ENCODE data around the gene ZNF616. TPM values are rescaled to one million over a fixed set of nuclear protein-coding genes. Genes with fewer than 3 reads are reported as not detected.
A peak's percentile ranks its signal among the peaks of the same experiment; 100 is the strongest.

ZNF616 gene
- total RNA-seq (2022) (5.7 and 7.1 TPM in 2 replicates), Bru-seq, nascent RNA (percentile 56 among the genes with signal in this experiment), BruChase-seq, experiment 1, labeled RNA remaining after a 2-hour chase (percentile 64 among the genes with signal in this experiment), BruChase-seq, experiment 2, labeled RNA remaining after a 6-hour chase (percentile 56 among the genes with signal in this experiment)
- long read RNA-seq, full-length matches to known transcripts, result 2 of 6 reads
- long read RNA-seq, partial matches to known transcripts, result 0 of 6 reads
- long read RNA-seq, other reads (novel, unspliced or antisense), result 4 of 6 reads

DNA sequence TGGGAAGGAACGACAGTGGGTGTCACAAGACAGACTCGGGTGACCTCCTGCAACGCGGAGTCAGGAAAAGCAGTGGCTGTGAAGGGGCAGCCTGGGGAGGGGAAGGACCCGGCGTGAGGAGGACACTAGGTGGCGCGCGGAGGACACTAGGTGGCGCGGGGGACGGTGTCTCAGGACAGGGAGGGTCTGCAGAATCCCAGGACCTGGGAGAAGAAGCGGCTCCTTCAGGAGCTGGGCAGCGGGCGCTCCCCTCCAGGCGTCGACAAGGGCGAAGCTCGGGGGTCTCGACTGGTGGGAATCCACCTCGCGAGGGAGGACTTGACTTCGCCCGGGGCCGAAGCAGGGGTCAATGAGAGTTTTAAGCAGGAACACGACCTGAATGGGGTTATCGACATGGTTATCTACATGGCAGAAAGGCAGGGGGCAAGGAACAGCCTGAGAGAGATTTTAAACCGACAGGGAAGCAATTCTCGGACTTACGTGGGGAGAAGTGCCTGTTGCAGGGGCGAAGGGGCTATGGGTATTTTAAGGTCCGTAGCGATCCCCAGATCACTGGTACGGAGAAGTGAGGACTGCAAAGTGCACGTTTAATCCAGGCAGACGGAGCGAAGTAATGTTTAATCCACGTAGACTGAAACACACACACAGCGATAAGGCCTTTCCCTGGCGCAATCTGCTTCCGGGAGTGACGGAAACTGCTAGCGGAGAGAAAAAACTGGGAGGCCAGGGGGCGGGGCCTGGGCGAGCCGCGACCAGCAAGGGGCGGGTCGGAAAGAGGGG is at the start of gene ZNF616:
ZNF616 (minus strand) TSS at position 687 of the 780 bp plus-strand sequence. CDS start 9,426 bp downstream, outside the sequence.
- H3K4me1 ChIP-seq, result no peaks in the 10 kb centered on the region
- H3K4me3 ChIP-seq (ENCODE audit: low read depth, low read length), result peak within 1 kb of the TSS; percentile 82
- Mint-ChIP-seq H3K27me3 (ENCODE audit: insufficient read depth, unreplicated experiment) (no peaks in the 10 kb centered on the region), H3K36me3 (ENCODE audit: insufficient read depth, unreplicated experiment) (peaks cover 23% of the 10 kb centered on the region), H3K9me3 (ENCODE audit: unreplicated experiment) (peaks cover 12% of the 10 kb centered on the region), H3K4me3 (ENCODE audit: unreplicated experiment) (peak within 1 kb of the TSS; percentile 93), H3K27ac (ENCODE audit: unreplicated experiment) (peak within 1 kb of the TSS; percentile 96), H3K4me1 (ENCODE audit: low read depth, unreplicated experiment) (peaks cover 10% of the 10 kb centered on the region)
- H3K9me3 ChIP-seq, result peaks cover 6% of the 10 kb centered on the region
- no peaks in the 10 kb centered on the region for H3K27me3 ChIP-seq (replicated peaks; ENCODE audit: control insufficient read depth, insufficient read depth, low read length)
- POLR2A ChIA-PET, result interaction anchor here (1.8 kb wide), 1 partner anchor 50 kb away, joined by 7 read pairs; no protein-coding TSS in a partner anchor
- CTCF ChIA-PET, result interaction anchor here (0.6 to 1.8 kb wide), 3 partner anchors 50 to 390 kb away, joined by 3 to 16 read pairs (median 3); partner anchors contain the start of gene PPP2R1A
- TF ChIP-seq, protein P1, sequence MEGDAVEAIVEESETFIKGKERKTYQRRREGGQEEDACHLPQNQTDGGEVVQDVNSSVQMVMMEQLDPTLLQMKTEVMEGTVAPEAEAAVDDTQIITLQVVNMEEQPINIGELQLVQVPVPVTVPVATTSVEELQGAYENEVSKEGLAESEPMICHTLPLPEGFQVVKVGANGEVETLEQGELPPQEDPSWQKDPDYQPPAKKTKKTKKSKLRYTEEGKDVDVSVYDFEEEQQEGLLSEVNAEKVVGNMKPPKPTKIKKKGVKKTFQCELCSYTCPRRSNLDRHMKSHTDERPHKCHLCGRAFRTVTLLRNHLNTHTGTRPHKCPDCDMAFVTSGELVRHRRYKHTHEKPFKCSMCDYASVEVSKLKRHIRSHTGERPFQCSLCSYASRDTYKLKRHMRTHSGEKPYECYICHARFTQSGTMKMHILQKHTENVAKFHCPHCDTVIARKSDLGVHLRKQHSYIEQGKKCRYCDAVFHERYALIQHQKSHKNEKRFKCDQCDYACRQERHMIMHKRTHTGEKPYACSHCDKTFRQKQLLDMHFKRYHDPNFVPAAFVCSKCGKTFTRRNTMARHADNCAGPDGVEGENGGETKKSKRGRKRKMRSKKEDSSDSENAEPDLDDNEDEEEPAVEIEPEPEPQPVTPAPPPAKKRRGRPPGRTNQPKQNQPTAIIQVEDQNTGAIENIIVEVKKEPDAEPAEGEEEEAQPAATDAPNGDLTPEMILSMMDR (IDR thresholded peaks at IDR 0.05; ENCODE audit: insufficient read depth in 1 of 2, low read depth in 1 of 2, low read length in 1 of 2, severe bottlenecking in 1 of 2, unreplicated experiment in 1 of 2), result peak; percentile 87
- intact Hi-C loops (cut with micrococcal nuclease; ENCODE audit: unreplicated experiment), result loop anchor here (1.0 to 2.0 kb wide), 2 partner anchors 45 to 50 kb away; partner anchors contain the start of gene ZNF841
- no peaks in the 10 kb centered on the region for H3K36me3 ChIP-seq (ENCODE audit: control insufficient read depth, insufficient read depth, low read length)
- BruUV-seq (replicated peaks), result TSS peak; percentile 80
- peak; percentile 97 to 98 for DNase-seq

DNA sequence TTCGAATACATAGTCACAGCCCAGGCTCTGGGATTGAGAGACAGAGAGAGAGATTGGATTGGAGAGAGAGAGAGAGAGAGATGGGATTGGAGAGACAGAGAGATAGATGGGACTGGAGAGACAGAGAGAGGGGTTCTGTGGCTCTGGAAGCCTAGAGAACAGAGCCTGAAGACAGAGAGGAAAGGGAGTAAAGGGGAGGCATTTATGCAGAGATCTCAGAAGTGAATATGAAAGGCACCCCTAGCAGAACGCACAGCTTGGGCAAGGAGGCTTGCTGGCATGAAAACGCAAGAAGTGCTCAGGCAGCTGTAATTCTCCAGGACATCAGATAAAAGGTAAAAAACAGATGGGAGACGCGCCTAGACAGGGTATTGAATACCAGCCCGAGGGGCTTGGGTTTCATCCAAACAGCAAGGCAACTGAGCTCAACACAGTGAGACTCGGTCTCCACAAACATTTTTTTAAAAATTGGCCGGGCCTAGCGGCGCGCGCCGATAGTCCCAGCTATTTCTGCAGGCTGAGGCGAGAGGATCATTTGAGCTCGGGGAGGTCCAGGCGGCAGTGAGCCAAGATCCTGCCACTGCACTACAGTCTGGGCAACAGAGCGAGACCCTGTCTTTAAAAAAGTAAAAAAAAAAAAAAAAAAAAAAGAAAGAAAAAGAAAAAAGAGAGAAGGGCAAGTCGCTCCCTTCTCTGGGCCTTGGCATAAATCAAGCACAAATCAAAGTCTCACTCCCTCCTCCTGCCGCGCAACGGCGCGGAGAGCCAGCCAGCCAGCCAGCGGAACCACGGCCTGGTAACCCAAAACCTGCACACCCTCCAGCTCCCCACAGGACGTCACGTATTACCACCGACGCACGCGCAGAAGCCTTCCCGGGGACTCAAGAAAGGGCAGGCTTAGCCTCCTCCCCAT is 49.3 kb upstream of the ZNF616 start:
- Mint-ChIP-seq H3K27ac (ENCODE audit: unreplicated experiment) (peak overlapping the region; percentile 98), H3K9me3 (ENCODE audit: unreplicated experiment) (no peaks in the 10 kb centered on the region), H3K27me3 (ENCODE audit: insufficient read depth, unreplicated experiment) (no peaks in the 10 kb centered on the region), H3K4me1 (ENCODE audit: low read depth, unreplicated experiment) (peaks cover 21% of the 10 kb centered on the region), H3K36me3 (ENCODE audit: insufficient read depth, unreplicated experiment) (peaks cover 52% of the 10 kb centered on the region), H3K4me3 (ENCODE audit: unreplicated experiment) (peak overlapping the region; percentile 81)
- TF ChIP-seq, protein P1 (IDR thresholded peaks at IDR 0.05; ENCODE audit: insufficient read depth in 1 of 2, low read depth in 1 of 2, low read length in 1 of 2, severe bottlenecking in 1 of 2, unreplicated experiment in 1 of 2), result no peak
- ChIA-PET CTCF (interaction anchor here (0.6 to 1.8 kb wide), 2 partner anchors 50 to 1699 kb away, joined by 4 to 16 read pairs; partner anchors contain the start of gene ZNF616), POLR2A (interaction anchor here (0.6 to 1.3 kb wide), 9 partner anchors 9 to 532 kb away, joined by 3 to 25 read pairs (median 5); partner anchors contain the start of gene ZNF616)
- Histone ChIP-seq H3K9me3 (no peaks in the 10 kb centered on the region), H3K4me3 (ENCODE audit: low read depth, low read length) (peak overlapping the region; percentile 39), H3K27me3 (replicated peaks; ENCODE audit: control insufficient read depth, insufficient read depth, low read length) (no peaks in the 10 kb centered on the region), H3K36me3 (ENCODE audit: control insufficient read depth, insufficient read depth, low read length) (peaks cover 2% of the 10 kb centered on the region; the same call in 1 of the 2 replicates), H3K4me1 (peaks cover 9% of the 10 kb centered on the region)
- peak in 1 of 2 experiments; percentile 41 for DNase-seq
- intact Hi-C loops (cut with micrococcal nuclease; ENCODE audit: unreplicated experiment), result loop anchor here (1.0 to 5.0 kb wide), 3 partner anchors 18 to 50 kb away; partner anchors contain the start of genes ZNF616 and ZNF836
- TSS peak; percentile 92 for BruUV-seq (replicated peaks)
